HCT116 (cell line): Measurements from ENCODE around the gene ZFR. TPM values are rescaled to one million over a fixed set of nuclear protein-coding genes. Genes with fewer than 3 reads are reported as not detected.

Source experiments
- ATAC-seq: fragments of 200-7000 bp; cut with Tn5 transposase; 2 replicates; pipeline ENCODE4 v1.9.1; 2020; ENCODE audit warnings: mild to moderate bottlenecking, moderate library complexity
- BruUV-seq: library from RNA; stranded (reverse); fragments of 400-500 nt; replicated peaks from 2 replicates; lab custom pipeline; 2021; lab: Mats Ljungman, UMichigan
- CTCF ChIA-PET: fragments of 300-600 bp; sonication (Branson Sonifier 250); formaldehyde crosslinking; loops from one replicate; lab custom pipeline; 2021; ENCODE audit warnings: antibody characterized with exemption; lab: Charles Lee
- POLR2A ChIA-PET: fragments of 300-600, 350-600 bp; sonication (Branson Sonifier 250); formaldehyde crosslinking; loops from one replicate; lab custom pipeline; 2021; ENCODE audit warnings: antibody characterized with exemption; lab: Charles Lee
- RAD21 ChIA-PET, 2 experiments: fragments of 300-600 bp; sonication (Branson Sonifier 250); formaldehyde crosslinking; loops; one replicate each; lab custom pipeline; 2023; ENCODE audit warnings: low total read pairs in 2 of 2; ENCODE audit not compliant: uncharacterized antibody in 2 of 2, unreplicated experiment in 2 of 2, low non-redundant PET in 1 of 2; lab: Charles Lee
- DNase-seq: peaks from one replicate; pipeline ENCODE4 v3.0.0-alpha.2; 2010; ENCODE audit warnings: low read depth, low spot score
- H2AFZ ChIP-seq: fragments of 200-600 bp; shearing (Covaris generic), sonication (generic); 2 replicates; pipeline ENCODE4 v1.6.1; 2017; ENCODE audit warnings: low read depth, mixed run types, mixed read lengths, antibody characterized with exemption, low read length; ENCODE audit not compliant: poor library complexity, severe bottlenecking
- H3K27ac ChIP-seq: 2 replicates; pipeline ENCODE4 v1.5.1; 2012; ENCODE audit warnings: low read depth, low read length
- H3K27me3 ChIP-seq: fragments of 200-600 bp; sonication (generic); 2 replicates; pipeline ENCODE4 v1.6.1; 2016; ENCODE audit warnings: mixed run types, low read length, mixed read lengths; ENCODE audit not compliant: insufficient read depth
- H3K36me3 ChIP-seq, 2 experiments: fragments of 200-500 bp in 1 of 2; fragments of 200-600 bp in 1 of 2; sonication (Bioruptor generic) in 1 of 2; sonication (generic) in 1 of 2; 2 replicates each; pipeline versions ENCODE4 v1.5.1 to v1.6.1; 2014 to 2016; ENCODE audit warnings: low read length in 2 of 2, inconsistent platforms in 1 of 2, mixed read lengths in 1 of 2, mixed run types in 1 of 2; ENCODE audit not compliant: insufficient read depth in 2 of 2, control insufficient read depth in 1 of 2
- H3K4me1 ChIP-seq, 2 experiments: fragments of 200-600 bp in 1 of 2; sonication (generic) in 1 of 2; 2 replicates each; pipeline versions ENCODE4 v1.5.1 to v1.6.1; 2012 to 2017; ENCODE audit warnings: low read length in 2 of 2, inconsistent platforms in 1 of 2, mild to moderate bottlenecking in 1 of 2, mixed read lengths in 1 of 2, mixed run types in 1 of 2, moderate library complexity in 1 of 2; ENCODE audit not compliant: insufficient read depth in 2 of 2, control insufficient read depth in 1 of 2
- H3K4me2 ChIP-seq: fragments of 200-600 bp; sonication (generic); 2 replicates; pipeline ENCODE4 v1.6.1; 2017; ENCODE audit warnings: mixed run types, low read length, mixed read lengths
- H3K4me3 ChIP-seq, 2 experiments: fragments of 200-600 bp in 1 of 2; sonication (generic) in 1 of 2; replicated peaks in 1 of 2; 2 replicates each; pipeline ENCODE4 v1.5.1; 2011 to 2016; ENCODE audit warnings: low read length in 2 of 2, control low read depth in 1 of 2, low read depth in 1 of 2, mild to moderate bottlenecking in 1 of 2, mixed read lengths in 1 of 2, mixed run types in 1 of 2
- H3K79me2 ChIP-seq: fragments of 200-600 bp; sonication (generic); 2 replicates; pipeline ENCODE4 v1.6.1; 2017; ENCODE audit warnings: mild to moderate bottlenecking, mixed run types, low read length, moderate library complexity, mixed read lengths; ENCODE audit not compliant: insufficient read depth
- H3K9ac ChIP-seq: fragments of 200-600 bp; sonication (generic); 2 replicates; pipeline ENCODE4 v1.6.1; 2016; ENCODE audit warnings: low read length, mixed read lengths
- H3K9me2 ChIP-seq: fragments of 200-600 bp; sonication (generic), shearing (Covaris generic); 2 replicates; pipeline ENCODE4 v1.6.1; 2017; ENCODE audit warnings: mixed run types, mild to moderate bottlenecking, moderate library complexity; ENCODE audit not compliant: insufficient read depth
- H3K9me3 ChIP-seq, 2 experiments: fragments of 200-500 bp in 1 of 2; fragments of 200-600 bp in 1 of 2; sonication (Bioruptor generic) in 1 of 2; sonication (generic) in 1 of 2; 2 replicates each; pipeline ENCODE4 v1.6.1; 2014 to 2017; ENCODE audit warnings: low read length in 2 of 2, mixed read lengths in 2 of 2, inconsistent platforms in 1 of 2, low read depth in 1 of 2, mild to moderate bottlenecking in 1 of 2, mixed run types in 1 of 2, moderate library complexity in 1 of 2; ENCODE audit not compliant: control insufficient read depth in 1 of 2, insufficient read depth in 1 of 2
- H4K20me1 ChIP-seq: fragments of 200-600 bp; sonication (generic), shearing (Covaris generic); 2 replicates; pipeline ENCODE4 v1.6.1; 2017; ENCODE audit warnings: mixed run types, mild to moderate bottlenecking, moderate library complexity; ENCODE audit not compliant: insufficient read depth
- CBX3 ChIP-seq: IDR thresholded peaks from 2 replicates; pipeline ENCODE4 v1.6.1; 2012; ENCODE audit warnings: low read depth
- CEBPB ChIP-seq: IDR thresholded peaks from 2 replicates; pipeline ENCODE4 v1.6.1; 2012; ENCODE audit warnings: low read depth
- ELF1 ChIP-seq: IDR thresholded peaks from 2 replicates; pipeline ENCODE4 v1.6.1; 2012; ENCODE audit warnings: low read depth, borderline replicate concordance
- EZH2phosphoT487 ChIP-seq: fragments of 200-600 bp; IDR thresholded peaks from 2 replicates; pipeline ENCODE4 v1.6.1; 2018; ENCODE audit warnings: antibody characterized with exemption, borderline replicate concordance
- FOSL1 ChIP-seq: IDR thresholded peaks from 2 replicates; pipeline ENCODE4 v1.6.1; 2012; ENCODE audit warnings: low read depth
- JUND ChIP-seq: IDR thresholded peaks from 2 replicates; pipeline ENCODE4 v1.6.1; 2012
- RAD21 ChIP-seq: IDR thresholded peaks from 2 replicates; pipeline ENCODE4 v1.6.1; 2012; ENCODE audit warnings: low read depth, mild to moderate bottlenecking
- SP1 ChIP-seq: IDR thresholded peaks from 2 replicates; pipeline ENCODE4 v1.6.1; 2012; ENCODE audit warnings: low read depth
- SRF ChIP-seq: IDR thresholded peaks from 2 replicates; pipeline ENCODE4 v1.6.1; 2012; ENCODE audit warnings: low read depth
- intact Hi-C: fragments of 100-400 bp; cut with micrococcal nuclease; formaldehyde crosslinking; loops from 2 replicates; pipeline ENCODE4 v1.10.0; 2022
- total RNA-seq: library from RNA; stranded (reverse); gene quantifications from one replicate; pipeline ENCODE4 v1.2.1, GENCODE V29; 2021; ENCODE audit not compliant: unreplicated experiment
- TF ChIP-seq, protein P1 (sequence below), 3 experiments: fragments of 200-600 bp in 1 of 3; sonication (generic) in 1 of 3; IDR thresholded peaks in 2 of 3; conservative IDR thresholded peaks in 1 of 3; 2 replicates each; pipeline ENCODE4 v1.5.1; 2012 to 2017; ENCODE audit warnings: low read depth in 2 of 3, low read length in 2 of 3, antibody characterized with exemption in 1 of 3, borderline replicate concordance in 1 of 3, control low read depth in 1 of 3, mild to moderate bottlenecking in 1 of 3, mixed read lengths in 1 of 3, mixed run types in 1 of 3, moderate library complexity in 1 of 3; ENCODE audit not compliant: insufficient read depth in 1 of 3

ZFR gene
- total RNA-seq, 1 experiment from 2014 or later = 65.7 TPM

DNA sequence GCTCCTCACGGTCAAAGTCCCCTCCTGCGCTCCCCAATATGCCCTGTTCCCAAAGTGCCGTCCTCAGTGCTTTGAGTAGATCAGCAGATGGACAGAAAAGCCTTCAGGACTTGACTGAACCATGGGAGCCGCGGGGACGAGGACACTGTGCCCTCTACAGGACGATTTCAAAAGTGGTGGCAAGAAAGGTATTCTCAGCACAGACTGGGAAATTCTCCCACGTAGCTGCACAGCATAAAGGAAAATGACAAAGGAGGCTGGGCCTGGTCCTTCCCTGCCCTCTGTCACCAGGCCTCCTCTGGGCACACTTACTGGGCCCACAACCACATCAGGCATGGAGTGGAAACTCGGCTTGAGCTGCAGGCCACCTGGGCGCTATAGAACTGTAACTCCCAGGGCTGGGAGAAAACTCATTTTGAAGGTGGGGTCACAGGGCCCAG, 115.1 kb downstream of the ZFR start:
- no peak overlapping the region for H3K9ac ChIP-seq
- H3K79me2 ChIP-seq = no peaks in the 10 kb centered on the region
- no peak overlapping the region for H3K27ac ChIP-seq
- RAD21 ChIA-PET = interaction anchor here (1.3 to 1.9 kb wide), 2 partner anchors 97 kb away, joined by 5 to 8 read pairs; no protein-coding TSS in a partner anchor
- no peaks in the 10 kb centered on the region for H3K9me2 ChIP-seq
- peaks cover 11 to 25% of the 10 kb centered on the region in 2 experiments for H3K4me1 ChIP-seq
- H3K36me3 ChIP-seq = no peaks in the 10 kb centered on the region
- TF ChIP-seq SRF = no peak
- no peak for TF ChIP-seq SP1
- no peak for TF ChIP-seq JUND
- no peak for TF ChIP-seq CEBPB
- TF ChIP-seq, protein P1, sequence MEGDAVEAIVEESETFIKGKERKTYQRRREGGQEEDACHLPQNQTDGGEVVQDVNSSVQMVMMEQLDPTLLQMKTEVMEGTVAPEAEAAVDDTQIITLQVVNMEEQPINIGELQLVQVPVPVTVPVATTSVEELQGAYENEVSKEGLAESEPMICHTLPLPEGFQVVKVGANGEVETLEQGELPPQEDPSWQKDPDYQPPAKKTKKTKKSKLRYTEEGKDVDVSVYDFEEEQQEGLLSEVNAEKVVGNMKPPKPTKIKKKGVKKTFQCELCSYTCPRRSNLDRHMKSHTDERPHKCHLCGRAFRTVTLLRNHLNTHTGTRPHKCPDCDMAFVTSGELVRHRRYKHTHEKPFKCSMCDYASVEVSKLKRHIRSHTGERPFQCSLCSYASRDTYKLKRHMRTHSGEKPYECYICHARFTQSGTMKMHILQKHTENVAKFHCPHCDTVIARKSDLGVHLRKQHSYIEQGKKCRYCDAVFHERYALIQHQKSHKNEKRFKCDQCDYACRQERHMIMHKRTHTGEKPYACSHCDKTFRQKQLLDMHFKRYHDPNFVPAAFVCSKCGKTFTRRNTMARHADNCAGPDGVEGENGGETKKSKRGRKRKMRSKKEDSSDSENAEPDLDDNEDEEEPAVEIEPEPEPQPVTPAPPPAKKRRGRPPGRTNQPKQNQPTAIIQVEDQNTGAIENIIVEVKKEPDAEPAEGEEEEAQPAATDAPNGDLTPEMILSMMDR (IDR thresholded peaks at IDR 0.05 in 2 of 3, conservative IDR thresholded peaks at IDR 0.05 in 1 of 3; ENCODE audit: borderline replicate concordance in 1 of 3, insufficient read depth in 1 of 3, low read depth in 2 of 3, low read length in 2 of 3) = peak; percentile 67 to 79 (median 77)
- no peak for TF ChIP-seq EZH2phosphoT487
- peak; percentile 86 for TF ChIP-seq RAD21
- TF ChIP-seq FOSL1 = no peak
- peak; percentile 52; the same call in 1 of the 2 replicates for TF ChIP-seq CBX3
- TF ChIP-seq ELF1 = no peak
- TF ChIP-seq, all 23 proteins: peak for 3
- ChIA-PET CTCF (interaction anchor here (0.5 to 3.4 kb wide), 6 partner anchors 10 to 244 kb away, joined by 3 to 40 read pairs (median 4); no protein-coding TSS in a partner anchor), POLR2A (no interaction called here)
- Histone ChIP-seq H3K27me3 (no peaks in the 10 kb centered on the region), H3K4me2 (no peak overlapping the region), H3K9me3 (no peaks in the 10 kb centered on the region), H3K4me3 (no peak overlapping the region), H4K20me1 (no peaks in the 10 kb centered on the region), H2AFZ (peak overlapping the region; percentile 98)
- DNase-seq = peak; percentile 54
- intact Hi-C loops = loop anchor here (1.0 to 5.0 kb wide), 4 partner anchors 97 to 502 kb away; partner anchors contain the start of gene GOLPH3
- BruUV-seq = no TSS peak
- ATAC-seq = peak; percentile 90
